ENCODE results near the gene AOC2. TPM values are rescaled to one million over a fixed set of nuclear protein-coding genes. Genes with fewer than 3 reads are reported as not detected.

AOC2 gene
- total and polyA plus RNA-seq, 2 of the 13 experiments (the other 11 are each of a cell fraction or from before 2014, with no cell fraction given) = 1.2 to 3.3 TPM

DNA sequence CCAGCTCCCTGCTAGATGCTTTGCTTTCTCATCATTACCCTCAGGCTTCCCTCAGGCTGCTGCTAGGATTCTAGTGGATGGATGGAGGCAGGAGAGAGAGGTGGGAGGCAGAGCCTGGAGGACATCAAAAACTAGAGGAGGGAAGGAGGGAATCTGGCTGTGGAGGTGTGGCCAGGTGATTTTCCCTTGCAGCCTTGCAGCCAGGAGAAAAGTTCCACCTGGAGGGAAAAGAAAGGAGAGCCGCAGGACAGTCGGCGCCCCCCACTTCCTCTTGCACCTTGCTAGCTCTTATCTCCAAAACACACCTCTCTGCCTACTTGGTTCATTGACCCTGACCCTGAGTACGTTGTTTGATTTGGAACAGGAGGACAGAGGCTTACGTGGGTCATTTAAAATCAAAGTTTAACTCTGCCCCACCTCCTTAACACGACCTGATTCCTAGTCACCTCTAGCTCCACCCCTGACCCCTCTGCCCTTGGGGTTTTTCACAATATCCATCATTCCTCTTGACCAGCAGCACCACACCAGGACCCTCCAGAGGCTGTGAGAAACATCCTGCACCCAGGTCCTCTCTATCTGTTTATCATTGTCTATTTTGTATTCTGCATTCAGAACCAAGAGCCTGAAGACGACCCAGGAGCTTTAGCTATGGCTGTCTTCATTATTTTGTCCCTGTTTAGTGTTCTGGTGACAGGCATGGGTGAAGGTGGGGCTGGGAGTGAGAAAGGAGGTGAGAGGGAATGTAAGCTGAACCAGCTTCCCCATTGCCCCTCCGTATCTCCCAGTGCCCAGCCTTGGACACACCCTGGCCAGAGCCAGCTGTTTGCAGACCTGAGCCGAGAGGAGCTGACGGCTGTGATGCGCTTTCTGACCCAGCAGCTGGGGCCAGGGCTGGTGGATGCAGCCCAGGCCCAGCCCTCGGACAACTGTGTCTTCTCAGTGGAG, 22.5 kb downstream of the AOC2 start (continued):
- TF ChIP-seq, protein P1, sequence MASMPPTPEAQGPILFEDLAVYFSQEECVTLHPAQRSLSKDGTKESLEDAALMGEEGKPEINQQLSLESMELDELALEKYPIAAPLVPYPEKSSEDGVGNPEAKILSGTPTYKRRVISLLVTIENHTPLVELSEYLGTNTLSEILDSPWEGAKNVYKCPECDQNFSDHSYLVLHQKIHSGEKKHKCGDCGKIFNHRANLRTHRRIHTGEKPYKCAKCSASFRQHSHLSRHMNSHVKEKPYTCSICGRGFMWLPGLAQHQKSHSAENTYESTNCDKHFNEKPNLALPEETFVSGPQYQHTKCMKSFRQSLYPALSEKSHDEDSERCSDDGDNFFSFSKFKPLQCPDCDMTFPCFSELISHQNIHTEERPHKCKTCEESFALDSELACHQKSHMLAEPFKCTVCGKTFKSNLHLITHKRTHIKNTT (CRISPR knock-in tag; IDR thresholded peaks at IDR 0.05) = no peak
- TF ChIP-seq ZNF10 (CRISPR knock-in tag; IDR thresholded peaks at IDR 0.05; ENCODE audit: borderline replicate concordance, low read depth) = no peak
- TF ChIP-seq PRMT3 (CRISPR knock-in tag; IDR thresholded peaks at IDR 0.05; ENCODE audit: borderline replicate concordance, low read depth) = no peak
- TF ChIP-seq, protein P2, sequence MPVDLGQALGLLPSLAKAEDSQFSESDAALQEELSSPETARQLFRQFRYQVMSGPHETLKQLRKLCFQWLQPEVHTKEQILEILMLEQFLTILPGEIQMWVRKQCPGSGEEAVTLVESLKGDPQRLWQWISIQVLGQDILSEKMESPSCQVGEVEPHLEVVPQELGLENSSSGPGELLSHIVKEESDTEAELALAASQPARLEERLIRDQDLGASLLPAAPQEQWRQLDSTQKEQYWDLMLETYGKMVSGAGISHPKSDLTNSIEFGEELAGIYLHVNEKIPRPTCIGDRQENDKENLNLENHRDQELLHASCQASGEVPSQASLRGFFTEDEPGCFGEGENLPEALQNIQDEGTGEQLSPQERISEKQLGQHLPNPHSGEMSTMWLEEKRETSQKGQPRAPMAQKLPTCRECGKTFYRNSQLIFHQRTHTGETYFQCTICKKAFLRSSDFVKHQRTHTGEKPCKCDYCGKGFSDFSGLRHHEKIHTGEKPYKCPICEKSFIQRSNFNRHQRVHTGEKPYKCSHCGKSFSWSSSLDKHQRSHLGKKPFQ (CRISPR knock-in tag; IDR thresholded peaks at IDR 0.05; ENCODE audit: insufficient replicate concordance) = peak; percentile 77
- no peak for TF ChIP-seq NFRKB (IDR thresholded peaks at IDR 0.05)
- TF ChIP-seq ZNF530 (CRISPR knock-in tag; IDR thresholded peaks at IDR 0.05; ENCODE audit: low read depth) = no peak
- TF ChIP-seq, protein P3, sequence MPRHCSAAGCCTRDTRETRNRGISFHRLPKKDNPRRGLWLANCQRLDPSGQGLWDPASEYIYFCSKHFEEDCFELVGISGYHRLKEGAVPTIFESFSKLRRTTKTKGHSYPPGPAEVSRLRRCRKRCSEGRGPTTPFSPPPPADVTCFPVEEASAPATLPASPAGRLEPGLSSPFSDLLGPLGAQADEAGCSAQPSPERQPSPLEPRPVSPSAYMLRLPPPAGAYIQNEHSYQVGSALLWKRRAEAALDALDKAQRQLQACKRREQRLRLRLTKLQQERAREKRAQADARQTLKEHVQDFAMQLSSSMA (CRISPR knock-in tag; IDR thresholded peaks at IDR 0.05) = no peak
- TF ChIP-seq, protein P4, sequence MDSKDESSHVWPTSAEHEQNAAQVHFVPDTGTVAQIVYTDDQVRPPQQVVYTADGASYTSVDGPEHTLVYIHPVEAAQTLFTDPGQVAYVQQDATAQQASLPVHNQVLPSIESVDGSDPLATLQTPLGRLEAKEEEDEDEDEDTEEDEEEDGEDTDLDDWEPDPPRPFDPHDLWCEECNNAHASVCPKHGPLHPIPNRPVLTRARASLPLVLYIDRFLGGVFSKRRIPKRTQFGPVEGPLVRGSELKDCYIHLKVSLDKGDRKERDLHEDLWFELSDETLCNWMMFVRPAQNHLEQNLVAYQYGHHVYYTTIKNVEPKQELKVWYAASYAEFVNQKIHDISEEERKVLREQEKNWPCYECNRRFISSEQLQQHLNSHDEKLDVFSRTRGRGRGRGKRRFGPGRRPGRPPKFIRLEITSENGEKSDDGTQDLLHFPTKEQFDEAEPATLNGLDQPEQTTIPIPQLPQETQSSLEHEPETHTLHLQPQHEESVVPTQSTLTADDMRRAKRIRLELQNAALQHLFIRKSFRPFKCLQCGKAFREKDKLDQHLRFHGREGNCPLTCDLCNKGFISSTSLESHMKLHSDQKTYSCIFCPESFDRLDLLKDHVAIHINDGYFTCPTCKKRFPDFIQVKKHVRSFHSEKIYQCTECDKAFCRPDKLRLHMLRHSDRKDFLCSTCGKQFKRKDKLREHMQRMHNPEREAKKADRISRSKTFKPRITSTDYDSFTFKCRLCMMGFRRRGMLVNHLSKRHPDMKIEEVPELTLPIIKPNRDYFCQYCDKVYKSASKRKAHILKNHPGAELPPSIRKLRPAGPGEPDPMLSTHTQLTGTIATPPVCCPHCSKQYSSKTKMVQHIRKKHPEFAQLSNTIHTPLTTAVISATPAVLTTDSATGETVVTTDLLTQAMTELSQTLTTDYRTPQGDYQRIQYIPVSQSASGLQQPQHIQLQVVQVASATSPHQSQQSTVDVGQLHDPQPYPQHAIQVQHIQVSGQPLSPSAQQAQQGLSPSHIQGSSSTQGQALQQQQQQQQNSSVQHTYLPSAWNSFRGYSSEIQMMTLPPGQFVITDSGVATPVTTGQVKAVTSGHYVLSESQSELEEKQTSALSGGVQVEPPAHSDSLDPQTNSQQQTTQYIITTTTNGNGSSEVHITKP (CRISPR knock-in tag; IDR thresholded peaks at IDR 0.05; ENCODE audit: low read depth) = 0 out of 2 replicates have a peak, but pooled peaks have one; percentile 40
- TF ChIP-seq ZEB1 (IDR thresholded peaks at IDR 0.05; ENCODE audit: insufficient replicate concordance, low read depth) = peak; percentile 97
- TF ChIP-seq NR3C1 (CRISPR knock-in tag; IDR thresholded peaks at IDR 0.05) = no peak
- peak; percentile 49 for TF ChIP-seq PHF5A (CRISPR knock-in tag; IDR thresholded peaks at IDR 0.05; ENCODE audit: low read depth, unreplicated experiment)
- peak; percentile 61; the same call in 1 of the 2 replicates for TF ChIP-seq ATF1 (CRISPR knock-in tag; IDR thresholded peaks at IDR 0.05)
- TF ChIP-seq, protein P5, sequence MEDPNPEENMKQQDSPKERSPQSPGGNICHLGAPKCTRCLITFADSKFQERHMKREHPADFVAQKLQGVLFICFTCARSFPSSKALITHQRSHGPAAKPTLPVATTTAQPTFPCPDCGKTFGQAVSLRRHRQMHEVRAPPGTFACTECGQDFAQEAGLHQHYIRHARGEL (CRISPR knock-in tag; IDR thresholded peaks at IDR 0.05) = no peak
- TF ChIP-seq, protein P6, sequence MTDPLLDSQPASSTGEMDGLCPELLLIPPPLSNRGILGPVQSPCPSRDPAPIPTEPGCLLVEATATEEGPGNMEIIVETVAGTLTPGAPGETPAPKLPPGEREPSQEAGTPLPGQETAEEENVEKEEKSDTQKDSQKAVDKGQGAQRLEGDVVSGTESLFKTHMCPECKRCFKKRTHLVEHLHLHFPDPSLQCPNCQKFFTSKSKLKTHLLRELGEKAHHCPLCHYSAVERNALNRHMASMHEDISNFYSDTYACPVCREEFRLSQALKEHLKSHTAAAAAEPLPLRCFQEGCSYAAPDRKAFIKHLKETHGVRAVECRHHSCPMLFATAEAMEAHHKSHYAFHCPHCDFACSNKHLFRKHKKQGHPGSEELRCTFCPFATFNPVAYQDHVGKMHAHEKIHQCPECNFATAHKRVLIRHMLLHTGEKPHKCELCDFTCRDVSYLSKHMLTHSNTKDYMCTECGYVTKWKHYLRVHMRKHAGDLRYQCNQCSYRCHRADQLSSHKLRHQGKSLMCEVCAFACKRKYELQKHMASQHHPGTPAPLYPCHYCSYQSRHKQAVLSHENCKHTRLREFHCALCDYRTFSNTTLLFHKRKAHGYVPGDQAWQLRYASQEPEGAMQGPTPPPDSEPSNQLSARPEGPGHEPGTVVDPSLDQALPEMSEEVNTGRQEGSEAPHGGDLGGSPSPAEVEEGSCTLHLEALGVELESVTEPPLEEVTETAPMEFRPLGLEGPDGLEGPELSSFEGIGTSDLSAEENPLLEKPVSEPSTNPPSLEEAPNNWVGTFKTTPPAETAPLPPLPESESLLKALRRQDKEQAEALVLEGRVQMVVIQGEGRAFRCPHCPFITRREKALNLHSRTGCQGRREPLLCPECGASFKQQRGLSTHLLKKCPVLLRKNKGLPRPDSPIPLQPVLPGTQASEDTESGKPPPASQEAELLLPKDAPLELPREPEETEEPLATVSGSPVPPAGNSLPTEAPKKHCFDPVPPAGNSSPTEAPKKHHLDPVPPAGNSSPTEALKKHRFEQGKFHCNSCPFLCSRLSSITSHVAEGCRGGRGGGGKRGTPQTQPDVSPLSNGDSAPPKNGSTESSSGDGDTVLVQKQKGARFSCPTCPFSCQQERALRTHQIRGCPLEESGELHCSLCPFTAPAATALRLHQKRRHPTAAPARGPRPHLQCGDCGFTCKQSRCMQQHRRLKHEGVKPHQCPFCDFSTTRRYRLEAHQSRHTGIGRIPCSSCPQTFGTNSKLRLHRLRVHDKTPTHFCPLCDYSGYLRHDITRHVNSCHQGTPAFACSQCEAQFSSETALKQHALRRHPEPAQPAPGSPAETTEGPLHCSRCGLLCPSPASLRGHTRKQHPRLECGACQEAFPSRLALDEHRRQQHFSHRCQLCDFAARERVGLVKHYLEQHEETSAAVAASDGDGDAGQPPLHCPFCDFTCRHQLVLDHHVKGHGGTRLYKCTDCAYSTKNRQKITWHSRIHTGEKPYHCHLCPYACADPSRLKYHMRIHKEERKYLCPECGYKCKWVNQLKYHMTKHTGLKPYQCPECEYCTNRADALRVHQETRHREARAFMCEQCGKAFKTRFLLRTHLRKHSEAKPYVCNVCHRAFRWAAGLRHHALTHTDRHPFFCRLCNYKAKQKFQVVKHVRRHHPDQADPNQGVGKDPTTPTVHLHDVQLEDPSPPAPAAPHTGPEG (CRISPR knock-in tag; IDR thresholded peaks at IDR 0.05) = no peak

Measured in HepG2 (cell line).